Measurements from ENCODE around the gene AIM2. TPM values are rescaled to one million over a fixed set of nuclear protein-coding genes. Genes with fewer than 3 reads are reported as not detected.
"Not testable (repeated sequence)": the region's sequence is repeated elsewhere in the genome, so short reads cannot be mapped to it uniquely, and the experiment has no call there.

AIM2 gene
- total RNA-seq, 4 donors from 2014 or later, result 6.0 to 10.3 TPM; not detected in 2

DNA sequence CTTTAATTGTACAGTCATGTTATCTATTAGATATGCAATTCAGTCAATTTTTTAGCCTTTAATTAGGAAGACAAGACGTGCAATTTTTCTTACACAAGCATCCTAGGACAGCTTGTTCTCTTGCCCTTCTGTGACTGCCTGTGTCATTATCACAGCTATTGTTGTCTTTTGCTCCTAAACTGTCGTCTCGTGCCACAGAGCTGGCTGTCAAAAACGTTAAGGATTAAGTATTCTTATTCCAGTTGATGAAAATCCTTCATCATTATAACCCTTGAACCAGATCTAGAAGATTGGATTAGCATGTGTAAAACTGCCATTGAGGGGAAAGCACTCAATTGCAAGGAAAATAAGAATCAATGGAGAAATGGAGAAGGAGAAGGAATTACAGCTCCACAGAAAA is 43.8 kb upstream of the AIM2 start:
- no peak overlapping the region for H3K4me3 ChIP-seq
- H3K27me3 ChIP-seq, result no peaks in the 10 kb centered on the region
- WGBS, 2 donors (ENCODE audit: low coverage in 1 of 2), result 76 to 83% methylated on average over 4 of the region's 4 CpGs
- intact Hi-C loops (cut with DNase I; ENCODE audit: low total_unique reads), result no loop called here
- TF ChIP-seq, protein P1, sequence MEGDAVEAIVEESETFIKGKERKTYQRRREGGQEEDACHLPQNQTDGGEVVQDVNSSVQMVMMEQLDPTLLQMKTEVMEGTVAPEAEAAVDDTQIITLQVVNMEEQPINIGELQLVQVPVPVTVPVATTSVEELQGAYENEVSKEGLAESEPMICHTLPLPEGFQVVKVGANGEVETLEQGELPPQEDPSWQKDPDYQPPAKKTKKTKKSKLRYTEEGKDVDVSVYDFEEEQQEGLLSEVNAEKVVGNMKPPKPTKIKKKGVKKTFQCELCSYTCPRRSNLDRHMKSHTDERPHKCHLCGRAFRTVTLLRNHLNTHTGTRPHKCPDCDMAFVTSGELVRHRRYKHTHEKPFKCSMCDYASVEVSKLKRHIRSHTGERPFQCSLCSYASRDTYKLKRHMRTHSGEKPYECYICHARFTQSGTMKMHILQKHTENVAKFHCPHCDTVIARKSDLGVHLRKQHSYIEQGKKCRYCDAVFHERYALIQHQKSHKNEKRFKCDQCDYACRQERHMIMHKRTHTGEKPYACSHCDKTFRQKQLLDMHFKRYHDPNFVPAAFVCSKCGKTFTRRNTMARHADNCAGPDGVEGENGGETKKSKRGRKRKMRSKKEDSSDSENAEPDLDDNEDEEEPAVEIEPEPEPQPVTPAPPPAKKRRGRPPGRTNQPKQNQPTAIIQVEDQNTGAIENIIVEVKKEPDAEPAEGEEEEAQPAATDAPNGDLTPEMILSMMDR (IDR thresholded peaks at IDR 0.05), result no peak
- no peak for TF ChIP-seq POLR2A (IDR thresholded peaks at IDR 0.05)
- no peak for TF ChIP-seq POLR2AphosphoS5 (IDR thresholded peaks at IDR 0.05)
- TF ChIP-seq EP300 (IDR thresholded peaks at IDR 0.05; ENCODE audit: low read depth), result no peak
- DNase-seq, result no peak
- H3K9me3 ChIP-seq, result no peaks in the 10 kb centered on the region
- in situ Hi-C loops (cut with MboI; ENCODE audit: low pct_ligation_motif_present in 1 of 4, low pct_unique_long_range_greater_than_20kb in 1 of 4, low sequenced_read_pairs in 3 of 4), result no loop called here
- no peaks in the 10 kb centered on the region for H3K36me3 ChIP-seq
- no peaks in the 10 kb centered on the region for H3K4me1 ChIP-seq
- H3K27ac ChIP-seq, result no peak overlapping the region

DNA sequence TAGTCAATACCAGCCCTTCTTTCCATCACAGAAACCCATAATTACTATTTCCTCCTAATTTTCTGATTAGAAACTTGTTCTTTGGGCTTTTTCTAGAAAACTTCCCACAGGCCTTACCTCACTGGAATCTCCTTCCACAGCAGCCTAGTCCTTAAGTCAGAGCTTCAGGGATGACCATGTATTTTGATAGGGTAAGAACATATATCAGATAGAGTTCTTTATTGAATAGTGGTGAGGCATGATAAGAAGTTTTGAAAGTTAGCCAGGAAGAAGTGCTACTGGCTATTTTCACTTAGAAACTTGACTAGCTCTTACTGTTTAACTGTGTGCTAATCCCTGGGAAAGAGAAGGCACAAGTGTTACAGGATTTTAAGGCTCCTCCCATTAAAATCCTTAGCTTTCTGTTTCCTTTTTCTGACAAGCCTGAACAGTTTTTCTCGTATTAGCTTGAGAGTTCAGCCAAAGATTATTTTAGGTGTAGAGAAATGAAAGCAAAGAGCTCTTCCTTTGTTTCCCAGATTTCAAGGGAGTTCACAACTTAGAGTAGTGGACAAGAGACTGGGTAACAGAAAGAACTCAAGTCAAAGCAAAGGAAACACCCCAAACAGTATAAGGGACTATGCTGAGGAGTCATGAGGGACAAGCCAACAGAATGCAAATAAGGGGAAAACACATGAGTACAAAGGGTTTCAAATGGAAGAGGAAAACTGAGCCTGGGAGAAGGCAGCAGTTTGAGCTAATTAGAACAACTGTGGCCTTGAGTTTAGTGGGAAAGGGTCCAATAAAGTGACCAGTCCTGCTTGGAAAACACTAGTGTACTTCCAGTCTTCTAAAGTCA is 37.2 kb upstream of the AIM2 start:
- Histone ChIP-seq H3K36me3 (no peaks in the 10 kb centered on the region), H3K4me3 (no peak overlapping the region), H3K27ac (no peak overlapping the region), H3K27me3 (no peaks in the 10 kb centered on the region), H3K4me1 (peaks cover 0 to 3% (median 0%) of the 10 kb centered on the region in 4 donors), H3K9me3 (no peaks in the 10 kb centered on the region)
- intact Hi-C loops (cut with DNase I; ENCODE audit: low total_unique reads), result no loop called here
- TF ChIP-seq POLR2A (IDR thresholded peaks at IDR 0.05) (no peak), EP300 (IDR thresholded peaks at IDR 0.05; ENCODE audit: low read depth) (no peak)
- TF ChIP-seq, protein P1 (IDR thresholded peaks at IDR 0.05), result no peak
- in situ Hi-C loops (cut with MboI; ENCODE audit: low pct_ligation_motif_present in 1 of 4, low pct_unique_long_range_greater_than_20kb in 1 of 4, low sequenced_read_pairs in 3 of 4), result no loop called here
- WGBS, 2 donors (ENCODE audit: low coverage in 1 of 2), result 8 to 22% methylated on average over 1 of the region's 1 CpG
- DNase-seq, result no peak

DNA sequence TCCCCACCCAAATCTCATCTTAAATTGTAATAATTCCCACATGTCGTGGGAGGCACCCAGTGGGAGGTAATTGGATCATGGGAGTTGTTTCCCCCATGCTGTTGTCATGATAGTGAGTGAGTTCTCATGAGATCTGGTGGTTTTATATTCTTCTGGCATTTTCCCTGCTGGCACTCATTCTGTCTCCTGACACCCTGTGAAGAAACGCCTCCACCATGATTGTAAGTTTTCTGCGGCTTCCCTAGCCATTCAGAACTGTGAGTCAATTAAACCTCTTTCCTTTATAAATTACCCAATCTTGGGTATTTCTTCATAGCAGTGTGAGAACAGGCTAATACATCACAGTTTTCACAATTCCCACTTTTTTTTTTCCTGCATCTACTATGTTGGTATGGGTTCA is 26.5 kb upstream of the AIM2 start:
- 72 to 86% methylated on average over 3 of the region's 3 CpGs for WGBS, 2 donors (ENCODE audit: low coverage in 1 of 2)
- DNase-seq; H3K4me1 ChIP-seq; in situ Hi-C loops (cut with MboI; ENCODE audit: low pct_ligation_motif_present in 1 of 4, low pct_unique_long_range_greater_than_20kb in 1 of 4, low sequenced_read_pairs in 3 of 4); H3K9me3 ChIP-seq; H3K4me3 ChIP-seq; intact Hi-C loops (cut with DNase I; ENCODE audit: low total_unique reads); H3K27me3 ChIP-seq; H3K27ac ChIP-seq; H3K36me3 ChIP-seq: not testable (repeated sequence)

DNA sequence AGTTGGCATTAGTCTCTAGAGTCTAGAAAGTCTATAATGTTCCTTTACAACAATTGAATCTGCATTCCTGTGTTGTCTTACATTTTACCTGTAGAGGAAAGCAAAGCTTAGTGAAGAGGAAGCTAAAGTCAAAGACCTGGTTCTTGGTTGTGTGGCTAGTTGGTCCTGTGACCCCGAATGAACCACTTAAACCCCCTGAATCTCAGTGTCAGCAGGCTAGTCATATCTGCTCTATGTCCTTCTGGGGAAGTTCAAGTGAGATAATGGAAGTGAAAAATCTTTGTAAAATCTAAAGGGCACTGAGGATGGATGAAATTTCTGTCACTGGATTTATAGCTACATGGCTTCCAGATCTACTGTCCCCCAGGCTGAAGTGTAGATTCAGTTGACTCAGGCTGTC is 24.0 kb upstream of the AIM2 start:
- TF ChIP-seq POLR2AphosphoS5 (IDR thresholded peaks at IDR 0.05) (no peak), POLR2A (IDR thresholded peaks at IDR 0.05) (no peak), EP300 (IDR thresholded peaks at IDR 0.05; ENCODE audit: low read depth) (no peak)
- TF ChIP-seq, protein P1 (IDR thresholded peaks at IDR 0.05), result no peak
- Histone ChIP-seq H3K36me3 (no peaks in the 10 kb centered on the region), H3K27ac (no peak overlapping the region), H3K9me3 (no peaks in the 10 kb centered on the region), H3K4me1 (no peaks in the 10 kb centered on the region), H3K4me3 (no peak overlapping the region), H3K27me3 (no peaks in the 10 kb centered on the region)
- in situ Hi-C loops (cut with MboI; ENCODE audit: low pct_ligation_motif_present in 1 of 4, low pct_unique_long_range_greater_than_20kb in 1 of 4, low sequenced_read_pairs in 3 of 4) (no loop called here), intact Hi-C loops (cut with DNase I; ENCODE audit: low total_unique reads) (no loop called here)
- no peak for DNase-seq
- 38 to 78% methylated on average over 1 of the region's 1 CpG for WGBS, 2 donors (ENCODE audit: low coverage in 1 of 2)

Data from transverse colon (tissue), 4 donors.